Measurements from ENCODE around the gene KLHL25.

The KLHL25 gene

DNA sequence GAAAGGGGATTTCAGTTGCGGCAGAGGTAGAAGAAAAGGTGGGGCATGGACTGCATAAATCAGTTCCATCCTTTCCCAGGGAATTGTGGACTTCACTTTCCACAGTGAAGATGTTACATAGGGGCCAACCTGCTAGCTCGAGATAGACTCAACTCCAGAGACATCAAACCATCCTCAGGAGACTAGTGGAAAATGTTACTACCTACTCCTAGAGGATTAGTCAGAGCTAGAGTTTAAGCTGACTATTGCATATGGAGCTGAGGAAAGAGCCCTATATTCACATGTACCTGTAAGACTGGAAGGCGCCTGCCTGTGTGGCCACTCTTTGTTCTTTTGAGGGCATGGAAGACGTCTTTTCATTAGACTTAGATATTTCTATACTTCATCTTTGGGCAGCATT lies 69.2 kb downstream of the KLHL25 start:
- no peak for DNase-seq
- TF ChIP-seq GATA1 (IDR thresholded peaks at IDR 0.05; ENCODE audit: low read depth, low read length) (no peak), POLR2A (IDR thresholded peaks at IDR 0.05; ENCODE audit: low read length) (no peak)

DNA sequence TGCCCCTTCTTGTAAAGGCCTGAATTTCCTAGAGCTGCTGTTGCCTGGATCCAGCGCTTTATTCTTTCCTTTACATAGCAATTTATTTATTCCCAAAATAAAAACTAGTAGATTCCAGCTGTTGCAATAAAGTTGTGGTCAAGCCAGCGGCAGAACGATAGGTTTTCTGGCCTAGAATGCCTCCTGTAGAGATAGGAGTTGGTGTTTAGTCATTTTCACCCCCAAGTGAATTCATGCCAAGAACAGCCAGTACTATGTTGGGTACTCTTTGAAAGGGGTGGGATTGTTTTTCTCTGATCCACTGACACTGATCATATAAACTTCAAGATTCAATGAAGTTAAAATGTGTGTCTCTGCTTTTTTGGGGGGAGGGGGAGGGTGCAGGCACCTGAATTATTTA lies 69.7 kb downstream of the KLHL25 start:
- DNase-seq, result no peak
- TF ChIP-seq GATA1 (IDR thresholded peaks at IDR 0.05; ENCODE audit: low read depth, low read length), result no peak
- no peak for TF ChIP-seq POLR2A (IDR thresholded peaks at IDR 0.05; ENCODE audit: low read length)

GRCh38 chr15:85723960-85724945 lies 70.5 kb downstream of the KLHL25 start:
- TF ChIP-seq GATA1 (IDR thresholded peaks at IDR 0.05; ENCODE audit: low read depth, low read length) (no peak), POLR2A (IDR thresholded peaks at IDR 0.05; ENCODE audit: low read length) (no peak)
- no peak for DNase-seq

GRCh38 chr15:85722374-85723152 lies 72.2 kb downstream of the KLHL25 start:
- no peak for TF ChIP-seq GATA1 (IDR thresholded peaks at IDR 0.05; ENCODE audit: low read depth, low read length)
- no peak for TF ChIP-seq POLR2A (IDR thresholded peaks at IDR 0.05; ENCODE audit: low read length)
- no peak for DNase-seq

GRCh38 chr15:85718981-85719380 lies 75.7 kb downstream of the KLHL25 start:
- no peak for TF ChIP-seq POLR2A (IDR thresholded peaks at IDR 0.05; ENCODE audit: low read length)
- DNase-seq, result no peak

DNA sequence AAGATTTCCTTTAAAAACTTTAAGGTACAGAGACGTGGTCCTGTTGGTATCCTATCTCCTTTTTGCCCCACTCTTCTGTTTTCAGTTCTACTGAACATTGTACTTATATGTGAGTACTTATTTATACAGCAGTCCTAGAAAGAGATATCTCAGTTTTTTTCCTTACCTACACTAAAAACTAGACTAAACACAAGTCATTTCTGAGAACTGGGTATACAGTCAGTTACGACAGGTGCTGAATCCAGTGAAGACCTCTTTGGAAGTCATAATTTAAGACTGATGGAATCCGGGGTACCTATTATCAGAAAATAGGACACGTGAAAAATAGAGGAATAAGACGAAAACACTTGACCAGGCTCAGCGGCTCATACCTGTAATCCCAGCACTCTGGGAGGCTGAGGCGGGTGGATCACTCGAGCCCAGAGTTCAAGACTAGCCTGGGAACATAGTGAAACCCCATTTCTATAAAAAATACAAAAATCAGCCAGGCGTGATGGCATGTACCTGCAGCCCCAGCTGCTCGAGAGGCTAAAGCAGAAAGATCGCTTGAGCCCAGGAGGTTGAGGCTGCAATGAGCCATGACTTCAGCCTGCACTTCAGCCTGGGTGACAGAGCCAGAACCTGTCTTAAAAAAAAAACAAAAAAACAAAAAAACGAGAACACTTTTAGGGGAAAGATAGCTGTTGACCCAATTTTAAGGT lies 76.3 kb downstream of the KLHL25 start:
- TF ChIP-seq GATA1 (IDR thresholded peaks at IDR 0.05; ENCODE audit: low read depth, low read length) (no peak), POLR2A (IDR thresholded peaks at IDR 0.05; ENCODE audit: low read length) (no peak)

GRCh38 chr15:85717212-85717611 lies 77.5 kb downstream of the KLHL25 start:
- TF ChIP-seq POLR2A (IDR thresholded peaks at IDR 0.05; ENCODE audit: low read length) (no peak), GATA1 (IDR thresholded peaks at IDR 0.05; ENCODE audit: low read depth, low read length) (no peak)
- no peak for DNase-seq

More for the DNA sequence above, 76.3 kb downstream of the KLHL25 start:
- no peak for DNase-seq

DNA sequence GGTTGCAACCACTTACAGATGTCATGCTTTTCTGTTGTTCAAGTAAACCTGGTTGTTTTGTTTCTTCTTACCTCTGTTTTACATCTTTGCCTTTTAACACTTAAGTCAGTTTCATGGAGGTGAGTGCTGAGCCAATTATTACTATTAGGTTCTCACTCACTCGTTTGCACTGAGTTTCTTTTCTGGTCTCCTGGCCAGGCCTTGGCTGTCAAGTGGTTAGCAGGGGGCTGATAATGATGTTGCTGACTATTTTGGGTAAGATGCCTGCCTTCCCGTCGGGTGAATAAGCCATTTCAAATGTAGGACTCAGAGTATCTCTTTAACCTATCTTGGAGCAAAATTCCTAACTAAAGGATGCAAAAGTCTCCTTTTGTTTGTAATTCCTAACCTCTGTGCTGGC lies 78.5 kb downstream of the KLHL25 start:
- DNase-seq, result no peak
- TF ChIP-seq GATA1 (IDR thresholded peaks at IDR 0.05; ENCODE audit: low read depth, low read length) (no peak), POLR2A (IDR thresholded peaks at IDR 0.05; ENCODE audit: low read length) (no peak)

DNA sequence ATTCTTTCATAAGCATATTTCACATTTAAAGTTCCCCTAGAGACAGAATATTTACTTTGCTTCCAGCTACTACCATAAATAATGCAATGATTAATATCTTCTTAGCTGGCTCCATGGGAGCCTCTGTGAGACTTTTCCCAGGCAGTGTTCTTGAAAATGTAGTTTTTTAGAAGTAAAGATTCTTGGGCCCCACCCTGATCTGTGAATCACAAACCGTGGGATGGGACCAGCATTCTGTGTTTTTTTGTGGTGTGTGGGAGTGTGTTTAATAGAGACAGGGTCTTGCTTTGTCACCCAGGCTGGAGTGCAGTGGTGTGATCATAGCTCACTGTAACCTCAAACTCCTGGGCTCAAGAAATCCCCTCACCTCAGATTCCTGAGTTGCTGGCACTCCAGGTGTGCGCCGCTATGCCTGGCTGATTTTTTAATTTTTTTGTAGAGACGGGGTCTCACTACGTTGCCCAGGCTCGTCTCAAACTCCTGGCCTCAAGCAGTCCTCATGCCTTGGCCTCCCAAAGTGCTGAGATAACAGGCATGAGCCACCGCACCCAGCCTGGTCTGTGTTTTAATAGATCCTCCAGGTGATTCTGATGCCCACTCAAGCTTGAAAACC lies 83.0 kb downstream of the KLHL25 start:
- TF ChIP-seq GATA1 (IDR thresholded peaks at IDR 0.05; ENCODE audit: low read depth, low read length), result no peak
- TF ChIP-seq POLR2A (IDR thresholded peaks at IDR 0.05; ENCODE audit: low read length), result no peak
- DNase-seq, result no peak

- TF ChIP-seq GATA1 (IDR thresholded peaks at IDR 0.05; ENCODE audit: low read depth, low read length) (no peak), POLR2A (IDR thresholded peaks at IDR 0.05; ENCODE audit: low read length) (no peak)
- no peak for DNase-seq
Observed at GRCh38 chr15:85710340-85710842, 84.3 kb downstream of the KLHL25 start.

Measured in erythroblast (primary cell).